Ishikawa (cell line): ENCODE data around the gene CDH18.

ENCODE experiments used
- CEBPB ChIP-seq: IDR thresholded peaks from 2 replicates; pipeline ENCODE4 v1.6.1; 2012
- CREB1 ChIP-seq: IDR thresholded peaks from 2 replicates; pipeline ENCODE4 v1.6.1; 2012; ENCODE audit warnings: low read depth
- EGR1 ChIP-seq: IDR thresholded peaks from 2 replicates; pipeline ENCODE4 v1.6.1; 2012
- EP300 ChIP-seq: IDR thresholded peaks from 2 replicates; pipeline ENCODE4 v1.6.1; 2012; ENCODE audit warnings: borderline replicate concordance
- FOXM1 ChIP-seq: IDR thresholded peaks from 2 replicates; pipeline ENCODE4 v1.6.1; 2012; ENCODE audit warnings: low read depth, borderline replicate concordance
- NFIC ChIP-seq: IDR thresholded peaks from 2 replicates; pipeline ENCODE4 v1.6.1; 2012
- RAD21 ChIP-seq: IDR thresholded peaks from 2 replicates; pipeline ENCODE4 v1.6.1; 2012; ENCODE audit warnings: low read depth
- TAF1 ChIP-seq: IDR thresholded peaks from 2 replicates; pipeline ENCODE4 v1.6.1; 2012; ENCODE audit warnings: low read depth, mild to moderate bottlenecking
- TCF12 ChIP-seq: IDR thresholded peaks from 2 replicates; pipeline ENCODE4 v1.6.1; 2012; ENCODE audit warnings: low read depth
- TEAD4 ChIP-seq: IDR thresholded peaks from 2 replicates; pipeline ENCODE4 v1.6.1; 2012
- YY1 ChIP-seq: IDR thresholded peaks from 2 replicates; pipeline ENCODE4 v1.6.1; 2012; ENCODE audit warnings: low read depth
- ZBTB7A ChIP-seq: IDR thresholded peaks from 2 replicates; pipeline ENCODE4 v1.6.1; 2012; ENCODE audit warnings: low read depth
- TF ChIP-seq, protein P1 (sequence below): IDR thresholded peaks from 2 replicates; pipeline ENCODE4 v1.6.1; 2012
- TF ChIP-seq, protein P2 (sequence below): IDR thresholded peaks from 2 replicates; pipeline ENCODE4 v1.6.1; 2012
- TF ChIP-seq, protein P3 (sequence below): IDR thresholded peaks from 2 replicates; pipeline ENCODE4 v1.6.1; 2012; ENCODE audit warnings: low read depth, mild to moderate bottlenecking

CDH18 gene

DNA sequence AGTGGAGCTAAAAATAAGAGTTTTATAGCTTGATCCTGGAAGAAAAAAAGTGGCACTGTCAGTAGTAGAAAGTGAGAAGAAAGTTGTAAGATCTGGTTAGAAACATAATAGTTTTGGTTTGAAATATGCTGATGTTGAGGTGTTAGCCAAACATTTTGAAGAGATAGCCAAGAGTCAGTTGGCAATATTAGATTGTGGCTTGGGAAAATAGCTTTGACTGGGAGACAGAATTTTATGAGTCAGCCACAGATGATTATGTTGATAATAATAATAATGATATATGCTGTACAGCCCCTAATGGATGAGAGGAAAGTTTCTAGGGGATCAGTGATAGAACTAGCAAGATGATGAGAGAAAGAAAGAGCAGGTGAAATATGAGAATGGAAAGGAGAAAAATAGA, 12.4 kb upstream of the CDH18 start:
- TF ChIP-seq NFIC, result no peak
- no peak for TF ChIP-seq FOXM1
- TF ChIP-seq, protein P1, sequence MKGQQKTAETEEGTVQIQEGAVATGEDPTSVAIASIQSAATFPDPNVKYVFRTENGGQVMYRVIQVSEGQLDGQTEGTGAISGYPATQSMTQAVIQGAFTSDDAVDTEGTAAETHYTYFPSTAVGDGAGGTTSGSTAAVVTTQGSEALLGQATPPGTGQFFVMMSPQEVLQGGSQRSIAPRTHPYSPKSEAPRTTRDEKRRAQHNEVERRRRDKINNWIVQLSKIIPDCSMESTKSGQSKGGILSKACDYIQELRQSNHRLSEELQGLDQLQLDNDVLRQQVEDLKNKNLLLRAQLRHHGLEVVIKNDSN, result no peak
- no peak for TF ChIP-seq ZBTB7A
- TF ChIP-seq, protein P2, sequence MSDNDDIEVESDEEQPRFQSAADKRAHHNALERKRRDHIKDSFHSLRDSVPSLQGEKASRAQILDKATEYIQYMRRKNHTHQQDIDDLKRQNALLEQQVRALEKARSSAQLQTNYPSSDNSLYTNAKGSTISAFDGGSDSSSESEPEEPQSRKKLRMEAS, result no peak
- TF ChIP-seq TCF12, result no peak
- no peak for TF ChIP-seq EGR1
- TF ChIP-seq, protein P3, sequence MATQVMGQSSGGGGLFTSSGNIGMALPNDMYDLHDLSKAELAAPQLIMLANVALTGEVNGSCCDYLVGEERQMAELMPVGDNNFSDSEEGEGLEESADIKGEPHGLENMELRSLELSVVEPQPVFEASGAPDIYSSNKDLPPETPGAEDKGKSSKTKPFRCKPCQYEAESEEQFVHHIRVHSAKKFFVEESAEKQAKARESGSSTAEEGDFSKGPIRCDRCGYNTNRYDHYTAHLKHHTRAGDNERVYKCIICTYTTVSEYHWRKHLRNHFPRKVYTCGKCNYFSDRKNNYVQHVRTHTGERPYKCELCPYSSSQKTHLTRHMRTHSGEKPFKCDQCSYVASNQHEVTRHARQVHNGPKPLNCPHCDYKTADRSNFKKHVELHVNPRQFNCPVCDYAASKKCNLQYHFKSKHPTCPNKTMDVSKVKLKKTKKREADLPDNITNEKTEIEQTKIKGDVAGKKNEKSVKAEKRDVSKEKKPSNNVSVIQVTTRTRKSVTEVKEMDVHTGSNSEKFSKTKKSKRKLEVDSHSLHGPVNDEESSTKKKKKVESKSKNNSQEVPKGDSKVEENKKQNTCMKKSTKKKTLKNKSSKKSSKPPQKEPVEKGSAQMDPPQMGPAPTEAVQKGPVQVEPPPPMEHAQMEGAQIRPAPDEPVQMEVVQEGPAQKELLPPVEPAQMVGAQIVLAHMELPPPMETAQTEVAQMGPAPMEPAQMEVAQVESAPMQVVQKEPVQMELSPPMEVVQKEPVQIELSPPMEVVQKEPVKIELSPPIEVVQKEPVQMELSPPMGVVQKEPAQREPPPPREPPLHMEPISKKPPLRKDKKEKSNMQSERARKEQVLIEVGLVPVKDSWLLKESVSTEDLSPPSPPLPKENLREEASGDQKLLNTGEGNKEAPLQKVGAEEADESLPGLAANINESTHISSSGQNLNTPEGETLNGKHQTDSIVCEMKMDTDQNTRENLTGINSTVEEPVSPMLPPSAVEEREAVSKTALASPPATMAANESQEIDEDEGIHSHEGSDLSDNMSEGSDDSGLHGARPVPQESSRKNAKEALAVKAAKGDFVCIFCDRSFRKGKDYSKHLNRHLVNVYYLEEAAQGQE, result no peak
- no peak for TF ChIP-seq EP300
- TF ChIP-seq CEBPB, result no peak
- TF ChIP-seq CREB1, result no peak
- no peak for TF ChIP-seq TEAD4
- no peak for TF ChIP-seq TAF1
- no peak for TF ChIP-seq YY1

DNA sequence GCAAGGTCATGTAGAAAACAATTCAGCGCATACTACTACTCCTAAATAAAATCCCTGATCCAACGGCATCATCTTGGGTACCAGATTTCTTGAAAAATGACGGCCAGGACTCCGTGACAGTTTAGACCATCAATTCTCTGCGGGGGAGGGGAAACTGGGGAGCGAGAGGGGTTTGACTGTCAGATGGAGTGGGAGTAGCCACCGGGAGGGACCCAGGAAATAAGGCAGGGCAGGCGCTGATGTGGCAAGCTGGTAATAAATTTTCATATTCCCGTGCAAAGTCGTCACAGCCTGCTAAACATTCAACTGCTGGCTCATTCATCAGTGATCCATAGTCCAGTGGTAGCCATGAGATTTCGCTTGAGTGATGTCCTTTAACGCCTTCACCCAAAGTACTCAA, 457 bp upstream of the CDH18 start:
- TF ChIP-seq EGR1 (no peak), EP300 (no peak), FOXM1 (no peak), TAF1 (no peak), CEBPB (no peak), TEAD4 (no peak), RAD21 (no peak), ZBTB7A (no peak), YY1 (no peak), CREB1 (no peak), NFIC (no peak), TCF12 (no peak)
- TF ChIP-seq, protein P2, result no peak
- TF ChIP-seq, protein P1, result no peak

DNA sequence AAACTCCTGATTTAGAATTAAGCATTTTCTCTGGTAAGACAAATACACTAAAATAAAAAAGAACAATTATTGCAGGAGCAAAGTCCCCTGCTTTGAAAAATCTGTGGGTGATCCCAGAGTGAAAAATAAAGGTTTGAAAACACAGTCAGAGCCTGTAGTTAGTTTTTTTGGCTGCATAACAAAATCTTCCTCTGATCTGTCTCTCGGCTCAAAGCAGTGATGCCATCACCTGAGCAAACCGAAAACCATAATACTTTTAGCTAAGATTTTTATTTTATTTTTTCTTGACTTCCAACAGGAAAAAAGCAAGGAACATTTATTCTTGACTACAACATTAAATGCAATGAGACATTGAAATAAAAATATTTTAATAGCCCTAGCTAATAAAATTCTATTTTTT, 1.2 kb downstream of the CDH18 start:
- TF ChIP-seq, protein P3, result no peak

DNA sequence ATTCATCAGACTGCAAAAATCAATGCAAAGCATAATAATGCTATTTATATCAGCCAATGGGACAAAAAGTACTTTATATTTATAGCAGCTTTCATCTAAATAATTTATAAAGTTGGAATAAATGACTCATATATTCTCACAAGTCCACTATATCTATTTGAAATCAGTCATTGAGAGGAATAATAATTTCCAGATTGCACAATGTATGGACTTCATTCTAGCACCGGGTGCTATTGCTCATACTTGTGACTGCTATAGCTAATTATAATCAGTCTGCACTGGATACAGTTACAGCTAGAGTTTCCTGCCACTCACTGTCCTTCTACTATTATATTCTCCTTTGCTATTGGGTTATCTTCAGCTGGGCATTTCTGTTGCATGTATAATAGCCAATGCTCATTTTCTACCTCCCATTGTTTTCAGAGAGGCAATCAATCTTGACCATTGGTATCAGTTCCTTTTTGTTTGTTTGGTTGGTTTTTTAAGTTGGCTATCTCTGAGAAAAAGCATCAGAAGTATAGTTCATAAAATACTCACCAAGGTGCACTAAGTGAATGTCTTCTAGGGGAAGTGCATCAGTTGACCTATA, 1.9 kb downstream of the CDH18 start:
- TF ChIP-seq, protein P1, result no peak
- TF ChIP-seq, protein P2, result no peak
- no peak for TF ChIP-seq TCF12
- no peak for TF ChIP-seq CEBPB

DNA sequence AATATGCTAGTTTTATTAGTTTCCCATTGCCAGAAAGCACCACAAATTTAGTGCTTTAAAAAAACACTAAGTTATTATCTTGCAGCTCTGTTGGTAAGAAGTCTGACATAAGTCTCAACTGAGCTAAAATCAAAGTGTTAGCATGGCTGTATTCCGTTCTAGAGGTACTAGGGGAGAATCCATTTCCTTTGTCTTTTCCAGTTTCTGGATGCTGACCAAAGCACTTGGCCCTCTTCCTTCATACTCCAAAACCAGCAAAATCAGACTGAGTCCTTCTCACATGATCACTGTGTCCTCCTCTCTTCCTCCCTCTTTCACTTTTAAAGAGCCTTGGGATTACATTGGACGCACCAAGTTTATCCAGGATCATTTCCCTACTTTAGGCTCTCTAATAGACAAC, 9.5 kb downstream of the CDH18 start:
- TF ChIP-seq, protein P3, result no peak
- TF ChIP-seq ZBTB7A (no peak), EGR1 (no peak), CEBPB (no peak), YY1 (no peak), FOXM1 (no peak), TAF1 (no peak), CREB1 (no peak), RAD21 (no peak), NFIC (no peak), TEAD4 (no peak), TCF12 (no peak), EP300 (no peak)
- TF ChIP-seq, protein P2, result no peak
- TF ChIP-seq, protein P1, result no peak
